ENCODE results near the gene IFNA14.
"Not testable (repeated sequence)": the region's sequence is repeated elsewhere in the genome, so short reads cannot be mapped to it uniquely, and the experiment has no call there.

The IFNA14 gene

GRCh38 chr9:21252721-21253547, 13.1 kb upstream of the IFNA14 start:
- H3K9ac ChIP-seq (ENCODE audit: low read depth, low read length): no peak overlapping the region
- no peak overlapping the region for H3K4me3 ChIP-seq (ENCODE audit: low read depth, low read length)
- H3K36me3 ChIP-seq (ENCODE audit: control insufficient read depth, insufficient read depth, low read length): no peaks in the 10 kb centered on the region
- H3K9me3 ChIP-seq (ENCODE audit: control insufficient read depth, insufficient read depth, low read length): no peaks in the 10 kb centered on the region
- no peak overlapping the region for H3K27ac ChIP-seq (ENCODE audit: low read depth, low read length)
- H3K4me1 ChIP-seq (ENCODE audit: control insufficient read depth, insufficient read depth, low read length): peaks cover 6% of the 10 kb centered on the region; the same call in 1 of the 2 replicates
- H3K27me3 ChIP-seq (ENCODE audit: control insufficient read depth, insufficient read depth, low read length): peaks cover 6% of the 10 kb centered on the region

- no peaks in the 10 kb centered on the region for H3K9me3 ChIP-seq (ENCODE audit: control insufficient read depth, insufficient read depth, low read length)
- peaks cover 6% of the 10 kb centered on the region; the same call in 1 of the 2 replicates for H3K4me1 ChIP-seq (ENCODE audit: control insufficient read depth, insufficient read depth, low read length)
- no peak overlapping the region for H3K9ac ChIP-seq (ENCODE audit: low read depth, low read length)
- H3K36me3 ChIP-seq (ENCODE audit: control insufficient read depth, insufficient read depth, low read length): no peaks in the 10 kb centered on the region
- no peak overlapping the region for H3K4me3 ChIP-seq (ENCODE audit: low read depth, low read length)
- H3K27ac ChIP-seq (ENCODE audit: low read depth, low read length): peak overlapping the region; percentile 22
- peaks cover 6% of the 10 kb centered on the region for H3K27me3 ChIP-seq (ENCODE audit: control insufficient read depth, insufficient read depth, low read length)
Observed at GRCh38 chr9:21251638-21252037, 11.8 kb upstream of the IFNA14 start.

- Histone ChIP-seq H3K36me3 (ENCODE audit: control insufficient read depth, insufficient read depth, low read length) (no peaks in the 10 kb centered on the region), H3K27ac (ENCODE audit: low read depth, low read length) (peak overlapping the region; percentile 22), H3K4me3 (ENCODE audit: low read depth, low read length) (no peak overlapping the region), H3K4me1 (ENCODE audit: control insufficient read depth, insufficient read depth, low read length) (peaks cover 6% of the 10 kb centered on the region; the same call in 1 of the 2 replicates), H3K9me3 (ENCODE audit: control insufficient read depth, insufficient read depth, low read length) (no peaks in the 10 kb centered on the region), H3K9ac (ENCODE audit: low read depth, low read length) (no peak overlapping the region), H3K27me3 (ENCODE audit: control insufficient read depth, insufficient read depth, low read length) (peaks cover 6% of the 10 kb centered on the region)
Observed at GRCh38 chr9:21251190-21251589, 11.4 kb upstream of the IFNA14 start.

GRCh38 chr9:21244836-21245235, 5.0 kb upstream of the IFNA14 start:
- H3K9me3 ChIP-seq (ENCODE audit: control insufficient read depth, insufficient read depth, low read length): no peaks in the 10 kb centered on the region
- H3K27ac ChIP-seq (ENCODE audit: low read depth, low read length): no peak overlapping the region
- no peaks in the 10 kb centered on the region for H3K4me1 ChIP-seq (ENCODE audit: control insufficient read depth, insufficient read depth, low read length)
- no peak overlapping the region for H3K9ac ChIP-seq (ENCODE audit: low read depth, low read length)
- H3K27me3 ChIP-seq (ENCODE audit: control insufficient read depth, insufficient read depth, low read length): no peaks in the 10 kb centered on the region
- no peak overlapping the region for H3K4me3 ChIP-seq (ENCODE audit: low read depth, low read length)
- no peaks in the 10 kb centered on the region for H3K36me3 ChIP-seq (ENCODE audit: control insufficient read depth, insufficient read depth, low read length)

GRCh38 chr9:21236360-21236714, 3.5 kb downstream of the IFNA14 start:
- not testable (repeated sequence) for H3K36me3 ChIP-seq (ENCODE audit: control insufficient read depth, insufficient read depth, low read length); H3K27me3 ChIP-seq (ENCODE audit: control insufficient read depth, insufficient read depth, low read length); H3K9ac ChIP-seq (ENCODE audit: low read depth, low read length); H3K4me1 ChIP-seq (ENCODE audit: control insufficient read depth, insufficient read depth, low read length); H3K4me3 ChIP-seq (ENCODE audit: low read depth, low read length); H3K27ac ChIP-seq (ENCODE audit: low read depth, low read length); H3K9me3 ChIP-seq (ENCODE audit: control insufficient read depth, insufficient read depth, low read length)

- not testable (repeated sequence) for H3K36me3 ChIP-seq (ENCODE audit: control insufficient read depth, insufficient read depth, low read length); H3K27ac ChIP-seq (ENCODE audit: low read depth, low read length); H3K9me3 ChIP-seq (ENCODE audit: control insufficient read depth, insufficient read depth, low read length); H3K27me3 ChIP-seq (ENCODE audit: control insufficient read depth, insufficient read depth, low read length); H3K4me3 ChIP-seq (ENCODE audit: low read depth, low read length); H3K9ac ChIP-seq (ENCODE audit: low read depth, low read length); H3K4me1 ChIP-seq (ENCODE audit: control insufficient read depth, insufficient read depth, low read length)
Observed at GRCh38 chr9:21235468-21236359, 4.1 kb downstream of the IFNA14 start.

GRCh38 chr9:21234153-21234687, 5.6 kb downstream of the IFNA14 start:
- Histone ChIP-seq H3K9ac (ENCODE audit: low read depth, low read length) (no peak overlapping the region), H3K9me3 (ENCODE audit: control insufficient read depth, insufficient read depth, low read length) (no peaks in the 10 kb centered on the region), H3K4me3 (ENCODE audit: low read depth, low read length) (no peak overlapping the region), H3K4me1 (ENCODE audit: control insufficient read depth, insufficient read depth, low read length) (no peaks in the 10 kb centered on the region), H3K36me3 (ENCODE audit: control insufficient read depth, insufficient read depth, low read length) (no peaks in the 10 kb centered on the region), H3K27me3 (ENCODE audit: control insufficient read depth, insufficient read depth, low read length) (no peaks in the 10 kb centered on the region), H3K27ac (ENCODE audit: low read depth, low read length) (no peak overlapping the region)

- Histone ChIP-seq H3K27ac (ENCODE audit: low read depth, low read length) (no peak overlapping the region), H3K27me3 (ENCODE audit: control insufficient read depth, insufficient read depth, low read length) (no peaks in the 10 kb centered on the region), H3K4me1 (ENCODE audit: control insufficient read depth, insufficient read depth, low read length) (no peaks in the 10 kb centered on the region), H3K9me3 (ENCODE audit: control insufficient read depth, insufficient read depth, low read length) (no peaks in the 10 kb centered on the region), H3K9ac (ENCODE audit: low read depth, low read length) (no peak overlapping the region), H3K4me3 (ENCODE audit: low read depth, low read length) (no peak overlapping the region), H3K36me3 (ENCODE audit: control insufficient read depth, insufficient read depth, low read length) (no peaks in the 10 kb centered on the region)
Observed at GRCh38 chr9:21233258-21233657, 6.5 kb downstream of the IFNA14 start.

- no peaks in the 10 kb centered on the region for H3K9me3 ChIP-seq (ENCODE audit: control insufficient read depth, insufficient read depth, low read length)
- no peaks in the 10 kb centered on the region for H3K36me3 ChIP-seq (ENCODE audit: control insufficient read depth, insufficient read depth, low read length)
- H3K9ac ChIP-seq (ENCODE audit: low read depth, low read length): no peak within 1 kb of the TSS
- no peaks in the 10 kb centered on the region for H3K4me1 ChIP-seq (ENCODE audit: control insufficient read depth, insufficient read depth, low read length)
- no peak within 1 kb of the TSS for H3K4me3 ChIP-seq (ENCODE audit: low read depth, low read length)
- no peak within 1 kb of the TSS for H3K27ac ChIP-seq (ENCODE audit: low read depth, low read length)
- H3K27me3 ChIP-seq (ENCODE audit: control insufficient read depth, insufficient read depth, low read length): no peaks in the 10 kb centered on the region
Observed at GRCh38 chr9:21228122-21228521, 11.7 kb downstream of the IFNA14 start, which contains the start of gene IFNA17. IFNA17 (minus strand) TSS chr9:21228222; CDS start chr9:21228173, 49 bp downstream.

GRCh38 chr9:21217211-21217610, 22.6 kb downstream of the IFNA14 start, which contains the start of gene IFNA16:
IFNA16 (minus strand) TSS chr9:21217311; CDS start chr9:21217305, 6 bp downstream.
- H3K4me3 ChIP-seq (ENCODE audit: low read depth, low read length); H3K9me3 ChIP-seq (ENCODE audit: control insufficient read depth, insufficient read depth, low read length); H3K27ac ChIP-seq (ENCODE audit: low read depth, low read length); H3K4me1 ChIP-seq (ENCODE audit: control insufficient read depth, insufficient read depth, low read length); H3K36me3 ChIP-seq (ENCODE audit: control insufficient read depth, insufficient read depth, low read length); H3K9ac ChIP-seq (ENCODE audit: low read depth, low read length); H3K27me3 ChIP-seq (ENCODE audit: control insufficient read depth, insufficient read depth, low read length): not testable (repeated sequence)

All from HUES48 (cell line).